Upper lobe of right lung (tissue), 1 donor: ENCODE measurements around the gene GALNT2. TPM values are rescaled to one million over a fixed set of nuclear protein-coding genes. Genes with fewer than 3 reads are reported as not detected.
A peak's percentile ranks its signal among the peaks of the same experiment; 100 is the strongest.

Experiments used
- ATAC-seq: fragments of 200-7000 bp; cut with Tn5 transposase; one replicate; pipeline ENCODE4 v1.9.1; 2020; ENCODE audit warnings: mild to moderate bottlenecking, moderate library complexity
- DNase-seq: peaks from one replicate; pipeline ENCODE4 v3.0.0-alpha.2; 2020
- H3K27ac ChIP-seq: fragments of 200-600 bp; one replicate; pipeline ENCODE4 v1.8.0; 2022
- H3K27me3 ChIP-seq: fragments of 200-600 bp; one replicate; pipeline ENCODE4 v1.8.0; 2022; ENCODE audit warnings: mild to moderate bottlenecking
- H3K36me3 ChIP-seq: fragments of 200-600 bp; one replicate; pipeline ENCODE4 v1.8.0; 2022
- H3K4me1 ChIP-seq: fragments of 200-600 bp; one replicate; pipeline ENCODE4 v1.8.0; 2022
- H3K4me3 ChIP-seq: fragments of 200-600 bp; one replicate; pipeline ENCODE4 v1.8.0; 2022; ENCODE audit warnings: mild to moderate bottlenecking
- H3K9me3 ChIP-seq: fragments of 200-600 bp; one replicate; pipeline ENCODE4 v1.8.0; 2022
- CTCF ChIP-seq: fragments of 200-600 bp; IDR thresholded peaks from one replicate; pipeline ENCODE4 v1.8.0; 2022; ENCODE audit warnings: antibody characterized with exemption
- intact Hi-C: fragments of 100-400 bp; cut with DNase I; formaldehyde crosslinking; loops from one replicate; pipeline ENCODE4 v1.11.0; 2022
- total RNA-seq: library from RNA; stranded (reverse); fragmentation: NEBNext Ultra II Directional; extraction: Animal tissue kit (Norgen Biotek cat#: 25700); gene quantifications from one replicate; pipeline ENCODE4 v1.2.1, GENCODE V29; 2021
- donor health status: DM: no; HTN: yes; CAD: no; lungs with severe emphysema.

GALNT2 gene
- total RNA-seq, 1 donor from 2014 or later: 55.1 TPM

GRCh38 chr1:230265200-230266115 is 198.4 kb downstream of the GALNT2 start:
- H3K9me3 ChIP-seq: no peaks in the 10 kb centered on the region
- no peak overlapping the region for H3K27ac ChIP-seq
- no peak overlapping the region for H3K4me3 ChIP-seq
- intact Hi-C loops: no loop called here
- H3K4me1 ChIP-seq: peaks cover 19% of the 10 kb centered on the region
- TF ChIP-seq CTCF: no peak
- peaks cover 39% of the 10 kb centered on the region for H3K36me3 ChIP-seq
- DNase-seq (peak; percentile 48), ATAC-seq (no peak)
- H3K27me3 ChIP-seq: no peaks in the 10 kb centered on the region

GRCh38 chr1:230266456-230266855 is 199.4 kb downstream of the GALNT2 start:
- ATAC-seq (no peak), DNase-seq (peak; percentile 10)
- intact Hi-C loops: no loop called here
- Histone ChIP-seq H3K9me3 (no peaks in the 10 kb centered on the region), H3K4me1 (peaks cover 26% of the 10 kb centered on the region), H3K36me3 (peaks cover 39% of the 10 kb centered on the region), H3K27ac (no peak overlapping the region), H3K4me3 (no peak overlapping the region), H3K27me3 (no peaks in the 10 kb centered on the region)
- no peak for TF ChIP-seq CTCF

- H3K4me1 ChIP-seq: peaks cover 26% of the 10 kb centered on the region
- intact Hi-C loops: no loop called here
These were observed 200.5 kb downstream of the GALNT2 start for GRCh38 chr1:230267338-230268065.

GRCh38 chr1:230268371-230269170 is 201.5 kb downstream of the GALNT2 start:
- Histone ChIP-seq H3K9me3 (no peaks in the 10 kb centered on the region), H3K4me3 (no peak overlapping the region), H3K27me3 (no peaks in the 10 kb centered on the region), H3K4me1 (peaks cover 26% of the 10 kb centered on the region), H3K27ac (no peak overlapping the region), H3K36me3 (peaks cover 22% of the 10 kb centered on the region)
- peak; percentile 49 for DNase-seq
- intact Hi-C loops: no loop called here
- ATAC-seq: peak; percentile 79
- peak; percentile 50 for TF ChIP-seq CTCF

More at GRCh38 chr1:230267338-230268065, 200.5 kb downstream of the GALNT2 start:
- ATAC-seq: no peak
- no peak overlapping the region for H3K27ac ChIP-seq
- TF ChIP-seq CTCF: no peak
- no peaks in the 10 kb centered on the region for H3K9me3 ChIP-seq
- H3K4me3 ChIP-seq: no peak overlapping the region
- no peaks in the 10 kb centered on the region for H3K27me3 ChIP-seq
- peaks cover 33% of the 10 kb centered on the region for H3K36me3 ChIP-seq
- peak; percentile 55 for DNase-seq

GRCh38 chr1:230270185-230270558 is 203.1 kb downstream of the GALNT2 start:
- Histone ChIP-seq H3K9me3 (no peaks in the 10 kb centered on the region), H3K4me1 (peaks cover 26% of the 10 kb centered on the region), H3K27me3 (no peaks in the 10 kb centered on the region), H3K36me3 (peaks cover 20% of the 10 kb centered on the region), H3K4me3 (no peak overlapping the region), H3K27ac (peak overlapping the region; percentile 11)
- ATAC-seq (no peak), DNase-seq (no peak)
- no peak for TF ChIP-seq CTCF
- intact Hi-C loops: no loop called here
